RPMI7951 (cell line): Measurements from ENCODE around the gene SAA1. TPM values are rescaled to one million over a fixed set of nuclear protein-coding genes. Genes with fewer than 3 reads are reported as not detected.
"Not testable (repeated sequence)": the region's sequence is repeated elsewhere in the genome, so short reads cannot be mapped to it uniquely, and the experiment has no call there.

Experiments
- DNase-seq: peaks from one replicate; pipeline ENCODE4 v3.0.0-alpha.2; 2012; ENCODE audit warnings: low read depth
- total RNA-seq: library from RNA; depleted of rRNA; stranded (reverse); fragments of >200 nt; shearing (Covaris generic); gene quantifications from 2 replicates; pipeline ENCODE4 v1.2.3, GENCODE V29; 2014; rRNA removed

Gene SAA1
- total RNA-seq = not detected in 2 replicates

DNA sequence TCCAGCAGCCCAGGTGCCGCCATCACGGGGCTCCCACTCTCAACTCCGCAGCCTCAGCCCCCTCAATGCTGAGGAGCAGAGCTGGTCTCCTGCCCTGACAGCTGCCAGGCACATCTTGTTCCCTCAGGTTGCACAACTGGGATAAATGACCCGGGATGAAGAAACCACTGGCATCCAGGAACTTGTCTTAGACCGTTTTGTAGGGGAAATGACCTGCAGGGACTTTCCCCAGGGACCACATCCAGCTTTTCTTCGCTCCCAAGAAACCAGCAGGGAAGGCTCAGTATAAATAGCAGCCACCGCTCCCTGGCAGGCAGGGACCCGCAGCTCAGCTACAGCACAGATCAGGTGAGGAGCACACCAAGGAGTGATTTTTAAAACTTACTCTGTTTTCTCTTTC, at the start of gene SAA1:
Gene SAA1, plus strand, starts transcription at position 316 of the 400 bp plus-strand sequence. CDS start 624 bp downstream, outside the sequence.
- DNase-seq = peak; percentile 28

DNA sequence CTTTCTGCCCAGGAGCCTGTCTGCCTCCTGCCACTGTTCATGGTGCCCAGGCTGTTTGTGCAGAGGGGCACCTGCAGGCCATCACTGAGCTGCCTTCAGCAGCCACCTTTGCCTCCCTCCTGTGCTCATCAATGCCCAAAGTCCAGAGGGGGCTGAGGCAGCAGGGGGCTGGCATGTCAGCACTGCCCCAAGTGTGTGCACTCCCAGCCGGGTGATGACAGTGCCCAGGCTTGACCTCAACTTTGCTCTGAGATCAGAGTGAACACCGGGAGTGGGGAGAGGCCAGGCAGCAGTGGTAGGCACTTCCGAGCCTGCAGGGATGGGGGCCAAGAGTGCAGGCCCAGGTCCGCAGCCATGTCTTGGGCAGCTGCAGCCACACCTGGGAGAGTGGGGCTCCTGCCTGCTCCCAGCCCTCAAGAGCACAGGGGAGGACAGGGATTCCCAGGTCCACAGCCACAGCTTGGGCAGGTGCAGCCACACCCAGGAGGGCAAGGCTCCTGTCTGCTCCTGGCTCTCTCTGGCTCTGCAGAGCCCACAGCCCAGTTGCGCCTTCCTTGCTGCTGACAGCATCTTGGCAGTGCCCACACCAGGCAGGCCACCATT, 44.7 kb upstream of the SAA1 start:
- no peak for DNase-seq

DNA sequence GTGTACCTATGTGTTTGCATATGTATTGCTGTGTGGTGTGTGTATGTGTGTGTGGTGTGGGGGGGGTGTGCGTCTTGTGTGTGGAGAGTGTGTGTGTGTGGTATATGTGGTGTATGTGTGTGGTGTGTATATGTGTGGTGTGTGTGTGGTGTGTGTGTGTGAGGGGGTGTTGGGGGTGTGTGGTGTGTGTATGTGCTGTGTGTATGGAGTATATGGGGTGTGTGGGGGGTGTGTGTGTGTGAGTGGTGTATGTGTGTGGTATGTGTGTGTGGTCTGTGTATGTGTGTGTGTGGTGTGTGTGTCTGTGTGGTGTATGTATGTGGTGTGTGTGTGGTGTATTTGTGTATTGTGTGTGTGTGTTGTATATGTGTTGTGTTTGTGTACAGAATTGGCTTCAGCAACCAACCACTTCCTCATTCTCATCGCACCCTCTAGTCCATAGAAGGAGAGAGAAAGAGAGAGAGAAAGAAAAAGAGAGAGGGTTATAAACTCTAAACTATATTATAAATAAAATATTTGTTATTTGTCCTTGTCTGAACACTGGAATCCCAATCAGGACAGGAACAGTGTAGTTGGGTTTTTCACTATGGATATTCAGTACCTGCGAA, 43.1 kb upstream of the SAA1 start:
- no peak for DNase-seq

DNA sequence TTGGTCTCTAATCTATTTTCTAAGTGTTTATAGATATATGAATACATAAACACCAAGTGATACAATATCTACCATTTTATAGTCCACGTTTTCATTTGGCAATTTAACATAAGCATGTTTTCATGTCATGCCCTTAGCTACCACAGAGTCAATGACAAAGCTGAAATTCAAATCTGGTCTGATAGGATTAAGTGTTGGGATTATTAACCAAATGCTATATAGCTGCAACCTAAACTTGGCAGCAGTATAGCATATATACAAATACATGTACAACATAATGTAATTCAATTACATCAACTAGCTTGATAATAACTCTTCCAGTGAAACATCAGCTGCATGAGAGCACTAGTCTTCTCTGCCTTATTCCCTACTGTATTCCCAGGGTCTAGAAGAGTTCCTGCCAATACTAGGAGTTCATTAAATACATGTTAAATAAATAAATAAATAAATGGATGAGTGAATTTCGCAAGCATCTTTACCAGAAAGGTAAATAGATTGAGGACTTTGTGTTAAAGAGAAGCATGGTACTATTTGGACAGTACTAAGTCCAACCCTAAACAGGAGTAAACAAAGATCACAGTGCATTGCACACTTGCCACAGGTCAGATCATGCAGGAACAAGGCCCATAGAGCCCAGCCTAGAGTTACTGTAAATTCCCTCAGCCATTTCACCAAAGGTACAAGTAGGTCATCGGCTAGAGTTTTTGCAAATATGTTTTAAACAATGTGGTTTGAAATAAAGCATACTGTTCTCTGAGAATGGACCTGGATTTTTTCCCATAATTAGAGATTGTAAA, 42.3 kb upstream of the SAA1 start:
- DNase-seq = no peak

DNA sequence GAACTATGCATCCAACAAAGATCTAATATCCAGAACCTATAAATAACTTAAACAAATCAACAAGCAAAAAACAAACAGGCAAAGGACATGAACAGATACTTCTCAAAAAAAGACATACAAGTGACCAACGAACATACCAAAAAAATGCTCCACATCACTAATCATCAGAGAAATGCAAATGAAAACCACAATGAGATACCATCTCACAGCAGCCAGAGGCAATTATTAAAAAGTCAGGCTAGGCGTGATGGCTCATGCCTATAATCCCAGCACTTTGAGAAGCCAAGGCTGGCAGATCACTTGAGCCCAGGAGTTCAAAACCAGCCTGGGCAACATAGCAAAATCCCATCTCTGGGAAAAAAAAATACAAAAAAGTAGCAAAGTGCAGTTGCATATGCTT, 40.2 kb upstream of the SAA1 start:
- peak; percentile 5 for DNase-seq

DNA sequence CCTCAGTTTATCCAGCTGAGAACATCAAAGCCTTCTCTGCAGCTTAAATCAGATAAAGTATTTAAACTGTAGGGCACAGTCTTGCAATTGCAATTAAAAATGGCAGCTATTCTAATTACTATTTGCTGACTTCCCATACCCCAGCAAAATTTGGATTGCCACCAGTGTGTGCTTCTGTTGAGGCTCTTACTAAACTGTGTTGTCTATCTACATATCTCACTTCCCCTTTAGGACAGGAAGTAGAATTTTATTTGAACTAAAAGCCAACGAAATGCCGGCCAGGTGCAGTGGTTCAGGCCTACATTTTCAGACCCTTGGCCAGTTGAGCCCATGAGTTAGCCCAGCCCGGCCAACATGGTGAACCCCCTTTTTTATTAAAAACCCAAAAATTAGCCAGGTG, 36.6 kb upstream of the SAA1 start:
- DNase-seq = no peak

DNA sequence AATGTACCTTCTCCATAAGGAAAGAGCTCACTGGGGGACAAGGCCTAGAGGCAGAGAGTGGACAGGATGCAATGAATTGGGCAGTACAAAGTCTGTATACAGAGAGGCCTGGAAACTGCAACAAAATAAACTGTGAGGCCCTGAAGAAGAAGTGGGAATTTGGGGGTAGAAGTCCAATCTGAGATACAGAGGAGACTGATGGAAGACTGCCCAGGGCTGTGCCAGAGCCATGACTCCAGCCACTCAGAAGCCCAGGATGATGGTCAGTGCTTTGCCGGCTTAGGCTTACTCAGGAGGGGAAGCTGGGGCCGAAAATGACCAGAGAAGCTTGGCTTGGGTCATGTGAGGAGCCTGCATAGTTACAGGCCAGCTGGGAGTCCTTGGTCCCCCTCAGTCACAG, 35.2 kb upstream of the SAA1 start:
- no peak for DNase-seq

DNA sequence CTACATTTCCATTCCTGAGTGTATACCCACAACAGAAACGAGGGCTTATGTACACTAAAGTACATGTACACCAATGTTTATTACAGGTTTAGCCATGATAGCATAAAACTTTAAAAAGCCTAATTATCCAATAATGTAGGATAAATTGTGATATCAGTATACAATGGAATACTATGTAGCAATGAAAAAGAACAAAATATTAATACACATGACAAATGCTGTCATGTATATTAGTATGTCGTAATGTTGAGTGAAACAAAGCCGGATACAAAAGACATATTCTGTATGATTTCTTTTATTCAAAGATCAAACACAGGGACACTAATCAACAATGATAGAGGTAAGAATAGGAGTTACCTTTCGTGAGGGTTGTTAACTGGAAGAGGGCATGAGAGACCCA, 32.2 kb upstream of the SAA1 start:
- DNase-seq = no peak

DNA sequence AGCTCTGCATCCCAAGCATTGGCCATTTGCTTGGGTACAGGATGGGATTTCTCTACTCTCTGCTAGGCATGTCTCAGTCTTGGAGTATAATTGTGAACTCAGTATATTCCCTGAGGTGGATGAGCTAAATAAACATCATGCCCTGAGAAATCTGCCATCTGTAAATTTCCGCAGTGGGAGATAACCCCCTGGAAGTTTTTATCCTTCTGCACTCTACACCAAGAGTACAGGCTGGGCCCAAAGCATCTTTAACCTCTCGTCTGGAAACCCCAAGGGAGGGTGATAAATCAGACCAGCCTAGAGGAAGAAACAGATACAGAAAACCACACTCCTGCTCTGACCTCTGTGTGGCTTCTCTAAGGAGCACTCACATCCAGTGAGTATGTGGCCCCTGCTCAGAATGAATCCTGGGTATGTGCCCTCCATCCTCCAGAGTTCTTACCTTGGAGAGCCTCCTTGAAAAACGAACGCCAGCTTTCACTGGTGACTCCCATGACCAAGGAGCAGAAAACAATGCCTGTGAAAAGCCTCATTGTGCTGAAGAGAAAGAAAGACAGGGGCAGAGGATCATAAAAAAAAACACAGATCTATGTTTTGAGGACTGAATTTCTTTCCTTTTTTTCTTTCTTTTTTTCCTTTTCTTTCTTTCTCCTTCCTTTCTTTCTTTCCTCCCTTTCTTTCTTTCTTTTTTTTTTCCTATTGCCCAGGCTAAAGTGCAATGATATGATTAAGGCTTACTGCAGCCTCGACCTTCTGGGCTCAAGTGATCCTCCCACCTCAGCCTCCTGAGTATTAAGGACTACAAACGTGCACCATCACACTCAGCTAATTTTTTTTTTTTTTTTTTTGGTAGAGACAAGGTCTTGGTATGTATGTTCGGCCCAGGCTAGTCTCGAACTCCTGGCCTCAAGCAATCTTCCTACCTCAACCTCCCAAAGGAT, 30.4 kb upstream of the SAA1 start:
- DNase-seq = no peak

DNA sequence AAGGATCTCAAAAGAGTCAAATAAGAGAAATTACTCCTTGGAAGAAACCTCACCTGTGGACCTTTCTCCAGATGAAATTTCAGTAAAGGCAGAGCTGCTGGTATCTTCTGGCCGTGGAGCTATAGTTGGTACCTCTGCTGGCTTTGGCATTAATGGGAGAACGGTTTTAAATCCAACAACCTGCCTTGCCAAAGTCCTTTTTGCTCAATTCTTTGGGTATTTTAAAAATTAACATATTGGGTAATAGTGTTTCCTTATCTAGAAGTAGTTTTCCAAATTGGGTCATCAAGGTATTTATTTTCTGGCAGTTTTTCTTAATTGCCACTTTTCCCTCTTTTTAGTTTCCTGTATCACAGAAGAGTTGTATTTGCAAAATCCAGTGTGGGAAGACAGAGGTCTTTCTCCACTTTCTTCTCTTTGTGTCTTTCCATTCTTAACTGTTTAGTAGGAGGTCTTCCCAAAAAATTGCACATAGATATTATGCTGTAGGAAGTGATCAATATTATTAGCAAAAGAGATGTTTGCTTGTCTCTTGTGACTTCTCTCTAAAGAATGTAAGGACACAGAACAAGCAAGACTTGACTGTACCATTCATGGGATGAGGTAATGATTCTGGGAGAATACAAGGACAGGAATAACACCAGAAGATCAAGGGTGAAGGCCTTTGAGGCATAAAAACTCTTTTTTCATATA, 29.3 kb upstream of the SAA1 start, which contains the start of gene SAA4:
Gene SAA4, minus strand, starts transcription at position 139 of the 693 bp plus-strand sequence. CDS start 876 bp downstream, outside the sequence.
- no peak for DNase-seq

DNA sequence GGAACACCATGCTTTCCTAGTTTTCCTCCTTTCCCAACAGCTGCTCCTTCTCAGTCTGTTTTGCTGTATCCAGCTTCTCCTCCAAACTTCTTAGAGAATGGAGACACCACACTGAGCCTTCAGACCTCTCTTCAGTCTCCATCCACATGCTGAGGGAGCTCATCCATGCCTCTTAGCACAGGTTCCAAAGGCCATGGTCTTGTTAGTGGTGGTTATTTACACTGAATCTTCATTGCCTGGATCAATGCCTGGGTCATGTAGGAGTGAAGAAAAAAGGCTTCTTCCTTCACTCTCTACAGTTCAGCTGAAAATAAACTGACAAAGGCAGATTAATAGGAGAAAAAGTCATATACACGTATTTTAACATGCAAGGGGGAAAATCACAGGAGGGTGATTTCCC, 26.4 kb upstream of the SAA1 start:
- no peak for DNase-seq

DNA sequence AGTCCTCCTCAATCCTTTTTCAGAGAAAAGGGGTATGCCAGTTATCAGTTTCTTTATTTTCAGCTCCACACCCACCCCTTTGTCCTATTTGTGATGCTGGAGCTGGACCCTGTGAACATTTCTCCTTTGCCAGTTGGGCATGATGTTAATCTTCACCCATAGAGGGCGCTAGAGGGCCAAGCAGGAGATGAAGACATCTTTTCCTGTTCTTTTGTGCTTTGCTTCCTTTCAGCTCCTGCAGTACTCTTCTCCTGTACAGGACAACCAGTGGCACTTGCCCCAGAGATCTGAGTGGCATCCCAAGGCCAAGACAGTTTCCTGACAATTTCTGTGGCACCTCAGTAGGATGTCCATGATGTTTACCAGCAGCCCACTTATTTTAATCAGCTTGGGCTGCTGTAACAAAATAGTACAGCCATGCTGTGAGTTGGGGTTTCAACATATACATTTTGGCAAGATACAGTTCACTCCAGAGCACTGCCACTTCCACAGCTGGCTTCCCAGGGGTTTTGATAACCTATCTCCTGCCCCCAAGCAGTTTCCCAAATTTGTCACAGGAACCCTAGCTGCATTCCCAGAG, 22.2 kb upstream of the SAA1 start:
- DNase-seq = peak; percentile 60

DNA sequence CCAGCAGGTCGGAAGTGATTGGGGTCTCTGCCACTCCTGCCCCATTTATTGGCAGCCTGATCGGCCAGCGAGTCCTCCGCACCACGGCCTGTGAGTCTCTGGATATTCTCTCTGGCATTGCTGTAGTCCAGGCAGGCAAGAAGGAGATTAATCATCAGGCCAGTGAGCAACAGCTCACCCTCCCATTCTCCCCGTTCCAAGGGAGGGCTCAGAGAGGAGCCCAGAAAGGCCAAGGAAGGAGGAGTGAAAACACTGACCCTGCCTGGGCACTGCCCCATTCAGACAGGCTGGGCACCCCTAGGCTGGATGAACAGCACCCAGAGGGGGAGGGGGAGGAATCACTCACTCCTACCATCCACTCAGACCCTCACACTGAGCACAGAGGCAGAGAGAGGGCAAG, 20.7 kb upstream of the SAA1 start:
- no peak for DNase-seq

DNA sequence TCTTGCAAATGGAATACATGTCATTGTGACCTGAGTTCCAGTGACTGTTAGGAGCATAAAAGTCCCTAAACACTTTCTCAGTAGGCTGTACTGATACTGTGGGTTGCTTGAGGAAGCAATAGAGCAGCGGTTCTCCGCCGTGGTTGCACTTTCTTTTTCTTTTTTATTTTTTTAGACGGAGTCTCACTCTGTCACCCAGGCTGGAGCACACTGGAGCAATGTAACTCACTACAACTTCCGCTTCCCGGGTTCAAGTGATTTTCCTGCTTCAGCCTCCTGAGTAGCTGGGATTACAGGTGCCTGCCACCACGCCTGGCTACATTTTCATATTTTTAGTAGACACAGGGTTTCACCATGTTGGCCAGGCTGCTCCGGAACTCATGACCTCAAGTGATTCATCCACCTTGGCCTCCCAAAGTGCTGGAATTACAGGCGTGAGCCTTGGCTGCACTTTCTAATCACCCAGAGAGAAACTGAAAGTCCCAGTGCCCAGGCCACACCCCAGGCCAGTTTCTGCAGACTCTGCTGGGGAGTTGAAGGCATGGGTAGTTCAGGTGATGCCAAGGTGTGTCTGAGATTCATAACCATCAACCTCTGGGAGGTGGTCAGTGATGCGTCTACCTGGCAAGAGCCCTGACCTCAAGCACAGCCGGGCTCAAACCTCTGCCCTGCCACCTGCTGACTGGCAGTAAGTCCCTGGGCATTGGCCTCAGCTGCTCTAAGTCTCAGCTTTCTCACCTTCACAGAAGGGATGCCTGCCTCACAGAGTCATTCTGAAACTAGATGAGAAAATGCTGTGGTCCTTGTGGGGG, 19.5 kb upstream of the SAA1 start:
- DNase-seq = not testable (repeated sequence)

DNA sequence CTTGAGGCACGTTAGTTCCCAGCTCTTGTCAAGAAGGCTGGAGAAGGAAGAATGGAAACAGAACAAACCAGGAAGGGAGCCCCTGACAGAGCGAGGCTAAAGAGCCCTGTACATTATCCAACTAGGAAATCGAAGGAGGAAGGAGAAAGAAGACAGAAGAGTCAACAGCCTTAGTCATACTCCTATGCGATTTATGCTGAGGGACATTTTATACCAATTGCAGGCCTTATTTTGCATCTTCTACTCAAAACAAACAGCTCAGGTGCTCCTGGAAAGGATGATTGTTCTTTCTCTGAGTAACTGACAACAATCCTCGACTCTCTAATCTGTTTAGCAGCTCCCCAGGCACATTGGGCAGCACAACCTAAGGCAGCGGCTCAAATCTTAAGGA, 18.9 kb upstream of the SAA1 start:
- not testable (repeated sequence) for DNase-seq

DNA sequence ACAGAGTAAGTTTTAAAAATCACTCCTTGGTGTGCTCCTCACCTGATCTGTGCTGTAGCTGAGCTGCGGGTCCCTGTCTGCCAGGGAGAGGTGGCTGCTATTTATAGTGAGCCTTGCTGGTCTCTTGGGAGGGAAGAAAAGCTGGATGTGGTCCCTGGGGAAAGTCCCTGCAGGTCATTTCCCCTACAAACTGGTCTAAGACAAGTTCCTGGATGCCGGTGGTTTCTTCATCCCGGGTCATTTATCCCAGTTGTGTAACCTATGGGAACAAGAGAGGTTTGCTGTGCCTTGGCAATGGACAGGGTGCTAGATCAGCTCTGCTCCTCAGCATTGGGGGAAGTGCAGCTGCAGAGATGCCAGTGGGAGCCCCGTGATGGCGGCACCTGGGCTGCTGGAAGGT, 17.5 kb upstream of the SAA1 start, which contains the start of gene SAA2:
Gene SAA2, minus strand, starts transcription at position 108 of the 400 bp plus-strand sequence. CDS start 657 bp downstream, outside the sequence.
- DNase-seq = peak; percentile 21

DNA sequence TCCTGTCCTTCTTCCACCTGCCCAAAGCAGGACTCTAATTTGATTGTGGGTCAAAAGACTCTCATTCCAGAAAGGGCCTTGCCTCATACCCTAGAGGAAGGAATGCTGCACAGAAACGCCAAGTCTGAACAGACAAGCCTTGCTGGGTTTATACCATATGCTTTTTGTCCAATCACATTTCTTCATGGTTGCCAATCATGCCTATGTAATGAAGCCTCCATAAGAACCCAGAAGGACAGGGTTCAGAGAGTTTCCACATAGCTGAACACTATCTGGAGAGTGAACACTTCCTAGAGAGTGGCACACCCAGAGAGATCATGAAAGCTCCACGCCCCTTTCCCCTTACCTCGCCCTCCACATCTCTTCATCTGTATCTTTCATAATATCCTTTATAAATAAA, 12.8 kb upstream of the SAA1 start:
- no peak for DNase-seq

DNA sequence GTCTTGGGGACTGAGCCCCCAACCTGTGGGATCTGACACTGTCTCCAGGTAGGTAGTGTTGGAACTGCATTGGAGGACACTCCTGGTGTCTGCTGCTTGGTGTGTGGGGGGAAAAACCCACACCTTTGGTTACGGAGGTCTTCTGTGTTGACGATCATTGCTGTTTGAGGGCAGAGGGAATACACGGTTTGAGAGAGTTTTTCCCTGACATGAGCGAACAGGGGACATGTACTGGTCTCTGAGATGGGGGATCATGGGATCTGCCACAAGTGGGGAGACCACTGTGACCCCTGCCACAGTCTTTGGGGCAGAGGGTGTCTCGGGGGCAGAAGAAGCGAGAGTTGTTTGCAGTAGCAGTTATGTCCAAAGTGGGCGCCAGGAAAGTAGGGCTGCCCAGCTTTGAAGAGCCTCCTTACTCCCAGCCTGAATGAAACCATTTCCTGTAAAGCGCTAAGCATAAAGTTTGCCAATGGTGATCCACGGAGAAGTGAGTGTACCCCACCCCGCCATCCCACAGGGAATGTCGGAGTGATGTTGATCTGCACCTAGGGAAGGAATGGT, 12.2 kb upstream of the SAA1 start:
- DNase-seq = no peak

DNA sequence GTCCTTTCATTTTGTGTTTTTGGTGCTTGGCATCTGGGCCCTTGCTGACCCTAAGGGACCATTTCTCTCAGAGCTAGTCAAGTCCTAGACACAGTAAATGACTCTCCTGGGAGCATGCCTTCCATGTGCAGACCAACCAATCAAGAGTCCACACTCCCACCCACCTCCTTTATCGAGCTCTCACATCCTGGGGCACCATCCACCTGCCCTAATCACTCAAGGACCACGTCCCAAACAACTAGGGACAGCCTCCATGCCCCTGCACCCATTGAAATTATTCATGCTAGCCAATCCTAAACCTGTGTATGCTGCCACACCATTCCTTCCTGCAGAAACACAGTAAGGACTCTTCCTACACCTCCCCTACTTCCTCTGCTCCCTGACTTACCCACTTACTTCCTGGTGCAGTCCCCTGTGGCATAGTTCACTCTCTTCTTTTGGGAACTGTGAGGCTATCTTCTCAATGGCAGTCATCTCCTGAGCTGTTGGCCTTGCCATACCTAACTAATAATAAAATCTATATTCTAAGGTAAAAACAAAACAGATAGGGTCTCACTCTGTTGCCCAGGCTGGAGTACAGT, 11.2 kb upstream of the SAA1 start:
- no peak for DNase-seq
